ENCODE results near the gene OR2V2.

DNA sequence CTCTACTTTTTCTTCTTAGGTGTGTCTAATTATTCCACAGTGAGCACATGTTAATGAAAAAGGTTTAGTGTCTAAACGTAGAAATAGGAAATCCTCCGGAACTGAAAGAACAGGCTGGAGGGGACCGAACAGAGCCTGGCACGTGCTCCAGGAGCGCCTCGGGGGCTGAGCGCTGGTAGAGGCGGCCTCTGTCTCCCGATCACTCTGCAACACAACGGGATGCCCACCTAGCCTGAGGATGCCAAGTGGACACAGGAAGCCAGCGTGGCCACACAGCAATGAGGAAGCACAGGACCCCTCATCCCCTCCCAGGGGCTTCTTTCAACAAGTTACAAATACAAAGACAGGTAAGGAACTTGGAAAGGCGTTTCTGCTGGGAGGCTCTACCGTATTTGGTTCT lies 38.2 kb downstream of the OR2V2 start:
- TF ChIP-seq, protein P1, sequence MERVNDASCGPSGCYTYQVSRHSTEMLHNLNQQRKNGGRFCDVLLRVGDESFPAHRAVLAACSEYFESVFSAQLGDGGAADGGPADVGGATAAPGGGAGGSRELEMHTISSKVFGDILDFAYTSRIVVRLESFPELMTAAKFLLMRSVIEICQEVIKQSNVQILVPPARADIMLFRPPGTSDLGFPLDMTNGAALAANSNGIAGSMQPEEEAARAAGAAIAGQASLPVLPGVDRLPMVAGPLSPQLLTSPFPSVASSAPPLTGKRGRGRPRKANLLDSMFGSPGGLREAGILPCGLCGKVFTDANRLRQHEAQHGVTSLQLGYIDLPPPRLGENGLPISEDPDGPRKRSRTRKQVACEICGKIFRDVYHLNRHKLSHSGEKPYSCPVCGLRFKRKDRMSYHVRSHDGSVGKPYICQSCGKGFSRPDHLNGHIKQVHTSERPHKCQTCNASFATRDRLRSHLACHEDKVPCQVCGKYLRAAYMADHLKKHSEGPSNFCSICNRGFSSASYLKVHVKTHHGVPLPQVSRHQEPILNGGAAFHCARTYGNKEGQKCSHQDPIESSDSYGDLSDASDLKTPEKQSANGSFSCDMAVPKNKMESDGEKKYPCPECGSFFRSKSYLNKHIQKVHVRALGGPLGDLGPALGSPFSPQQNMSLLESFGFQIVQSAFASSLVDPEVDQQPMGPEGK (CRISPR knock-in tag; IDR thresholded peaks at IDR 0.05; ENCODE audit: borderline replicate concordance): no peak
- TF ChIP-seq ISL1 (CRISPR knock-in tag; IDR thresholded peaks at IDR 0.05) (no peak), ZNF70 (CRISPR knock-in tag; IDR thresholded peaks at IDR 0.05) (no peak), ZNF8 (CRISPR knock-in tag; IDR thresholded peaks at IDR 0.05) (no peak), RARB (CRISPR knock-in tag; IDR thresholded peaks at IDR 0.05) (no peak), ZFP30 (CRISPR knock-in tag; IDR thresholded peaks at IDR 0.05) (no peak)
